HepG2 (cell line): ENCODE data around the gene CERS6.

Experiments used
- CBX5 ChIP-seq: sonication (generic); formaldehyde crosslinking; IDR thresholded peaks from 2 replicates; pipeline ENCODE4 v1.4.0; 2020; ENCODE audit warnings: missing genetic modification reagents, borderline replicate concordance
- NPAS2 ChIP-seq: sonication (generic); formaldehyde crosslinking; IDR thresholded peaks from 2 replicates; pipeline ENCODE4 v1.8.0; 2022; ENCODE audit warnings: mild to moderate bottlenecking, missing genetic modification reagents, borderline replicate concordance
- POLR2AphosphoS5 ChIP-seq: IDR thresholded peaks from 2 replicates; pipeline ENCODE4 v1.6.1; 2012; ENCODE audit warnings: low read depth, low read length
- ZKSCAN8 ChIP-seq: IDR thresholded peaks from 2 replicates; pipeline ENCODE4 v1.6.1; 2016; ENCODE audit warnings: borderline replicate concordance, missing genetic modification reagents, missing compliant biosample characterization
- ZNF431 ChIP-seq: sonication (generic); formaldehyde crosslinking; IDR thresholded peaks from 2 replicates; pipeline ENCODE4 v1.9.0; 2022; ENCODE audit warnings: missing genetic modification reagents, low read depth, mild to moderate bottlenecking, borderline replicate concordance

DNA sequence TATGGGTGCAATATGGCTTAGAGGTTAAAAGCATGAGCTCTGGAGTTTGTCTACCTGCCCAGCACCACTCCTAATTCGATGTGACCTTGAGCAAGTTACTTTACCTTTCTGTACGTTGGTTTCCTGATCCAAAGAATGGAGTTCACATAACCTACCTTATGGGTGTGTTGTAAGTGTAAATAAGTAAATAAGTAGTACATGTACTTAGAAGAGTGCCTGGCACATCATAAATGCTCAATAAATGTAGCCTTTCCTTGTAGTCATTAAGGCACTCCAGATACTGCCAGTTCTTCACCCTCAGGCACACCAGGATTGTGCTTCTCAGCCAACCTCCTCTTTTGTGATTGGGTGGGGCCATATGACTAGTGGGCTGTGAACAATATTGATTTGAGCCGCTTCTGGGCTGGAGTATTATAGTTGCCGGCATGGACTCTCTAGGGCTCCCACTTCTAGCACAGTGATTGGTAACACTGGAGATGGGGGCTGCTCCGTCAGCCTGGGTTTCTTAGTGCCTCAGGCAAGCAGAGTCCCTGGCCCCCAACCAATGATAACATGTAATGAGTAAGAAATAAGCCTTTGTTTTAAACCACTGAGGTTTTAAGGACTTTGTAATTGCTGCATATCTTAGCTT is 244.7 kb downstream of the CERS6 start:
- TF ChIP-seq ZNF431 (CRISPR knock-in tag) (no peak), NPAS2 (CRISPR knock-in tag) (no peak), CBX5 (no peak), ZKSCAN8 (CRISPR knock-in tag) (no peak), POLR2AphosphoS5 (no peak)
